ENCODE measurements around the gene PHKA2. TPM values are rescaled to one million over a fixed set of nuclear protein-coding genes. Genes with fewer than 3 reads are reported as not detected.

Gene PHKA2
- total and polyA plus RNA-seq, 10 donors = 13.7 to 46.0 (median 35.7) TPM

- intact Hi-C loops (cut with DNase I; ENCODE audit: low total_unique reads) = no loop called here
- Histone ChIP-seq H3K36me3 (no peaks in the 10 kb centered on the region), H3K4me3 (no peak overlapping the region), H3K4me1 (no peaks in the 10 kb centered on the region), H3K9me3 (no peaks in the 10 kb centered on the region), H3K27me3 (replicated peaks in 1 of 7) (peaks cover 0 to 4% (median 0%) of the 10 kb centered on the region in 7 donors), H3K27ac (no peak overlapping the region)
- WGBS, 5 donors = 72 to 94% (median 79%) methylated on average over 5 to 12 of the region's 12 CpGs
- no peak for TF ChIP-seq POLR2A (IDR thresholded peaks at IDR 0.05)
- no peak for TF ChIP-seq CTCF (IDR thresholded peaks at IDR 0.05 in 8 of 11, conservative IDR thresholded peaks at IDR 0.05 in 3 of 11)
- no peak for TF ChIP-seq POLR2AphosphoS5 (IDR thresholded peaks at IDR 0.05)
- DNase-seq = no peak
Observed at GRCh38 chrX:18871970-18872369, 111.9 kb downstream of the PHKA2 start.

DNA sequence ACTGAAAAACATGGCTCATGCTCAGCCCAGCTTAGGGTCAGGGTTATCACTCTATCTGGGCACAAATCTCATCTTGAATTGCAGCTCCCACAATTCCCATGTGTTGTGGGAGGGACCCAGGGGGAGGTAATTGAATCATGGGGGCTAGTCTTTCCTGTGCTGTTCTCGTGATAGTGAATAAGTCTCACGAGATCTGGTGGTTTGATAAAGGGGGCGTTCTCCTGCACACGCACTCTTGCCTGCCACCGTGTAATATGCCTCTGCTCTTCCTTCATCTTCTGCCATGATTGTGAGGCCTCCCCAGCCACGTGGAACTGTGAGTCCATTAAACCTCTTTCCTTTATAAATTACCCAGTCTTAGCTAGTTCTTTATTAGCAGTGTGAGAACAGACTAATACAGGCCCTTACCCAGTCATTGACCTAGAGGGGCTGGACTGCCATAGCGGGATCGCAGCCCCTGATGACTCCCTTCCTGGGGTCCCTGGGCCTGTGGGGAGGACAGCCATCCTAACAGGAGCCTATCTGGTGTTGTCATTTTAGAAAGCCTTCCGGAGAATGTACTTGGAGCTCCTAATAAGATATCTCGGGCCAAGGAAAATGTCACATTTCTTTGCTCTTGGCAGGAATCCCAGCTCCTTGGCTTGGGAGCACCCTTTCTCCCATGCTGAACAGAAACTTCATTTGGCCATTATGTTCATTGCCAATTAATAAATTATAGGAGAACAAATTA lies 112.6 kb downstream of the PHKA2 start:
- H3K27me3 ChIP-seq (replicated peaks in 1 of 7) = peaks cover 0 to 3% (median 0%) of the 10 kb centered on the region in 7 donors
- no peak for DNase-seq
- no peaks in the 10 kb centered on the region for H3K9me3 ChIP-seq
- WGBS, 5 donors = 80 to 86% (median 80%) methylated on average over 8 to 10 of the region's 10 CpGs
- intact Hi-C loops (cut with DNase I; ENCODE audit: low total_unique reads) = no loop called here
- H3K4me3 ChIP-seq = no peak overlapping the region
- no peaks in the 10 kb centered on the region for H3K4me1 ChIP-seq
- no peaks in the 10 kb centered on the region for H3K36me3 ChIP-seq
- H3K27ac ChIP-seq = no peak overlapping the region
- TF ChIP-seq POLR2AphosphoS5 (IDR thresholded peaks at IDR 0.05) (no peak), POLR2A (IDR thresholded peaks at IDR 0.05) (no peak), CTCF (IDR thresholded peaks at IDR 0.05 in 8 of 11, conservative IDR thresholded peaks at IDR 0.05 in 3 of 11) (no peak)

- H3K4me3 ChIP-seq = no peak overlapping the region
- no peaks in the 10 kb centered on the region for H3K9me3 ChIP-seq
- intact Hi-C loops (cut with DNase I; ENCODE audit: low total_unique reads) = no loop called here
- no peak for DNase-seq
- H3K36me3 ChIP-seq = no peaks in the 10 kb centered on the region
- 86 to 95% (median 90%) methylated on average over 15 of the region's 15 CpGs for WGBS, 5 donors
- TF ChIP-seq POLR2AphosphoS5 (IDR thresholded peaks at IDR 0.05) = no peak
- TF ChIP-seq POLR2A (IDR thresholded peaks at IDR 0.05) = no peak
- no peak for TF ChIP-seq CTCF (IDR thresholded peaks at IDR 0.05 in 8 of 11, conservative IDR thresholded peaks at IDR 0.05 in 3 of 11)
- H3K4me1 ChIP-seq = no peaks in the 10 kb centered on the region
- H3K27ac ChIP-seq = no peak overlapping the region
- H3K27me3 ChIP-seq (replicated peaks in 1 of 7) = no peaks in the 10 kb centered on the region
Observed at GRCh38 chrX:18864390-18864920, 119.5 kb downstream of the PHKA2 start.

DNA sequence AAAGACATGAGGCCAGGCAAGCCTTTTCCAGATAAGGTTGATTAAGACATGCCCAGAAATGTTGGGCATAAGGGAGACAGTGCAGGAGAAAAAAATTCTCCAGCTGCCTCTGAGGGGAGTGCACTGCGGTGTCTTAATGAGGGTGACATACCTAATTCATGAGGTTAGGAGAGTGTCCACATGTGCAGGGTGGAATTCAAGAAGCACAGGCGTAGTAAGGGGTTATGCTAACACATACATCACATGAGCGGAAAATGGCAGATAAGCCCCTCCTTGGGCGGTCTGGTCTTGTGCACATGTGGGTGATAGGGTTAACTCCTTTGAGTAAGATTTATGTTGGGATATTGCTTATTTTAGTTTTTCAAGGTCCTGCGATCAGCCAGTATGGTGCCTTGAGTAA lies 122.4 kb downstream of the PHKA2 start:
- Histone ChIP-seq H3K9me3 (peaks cover 0 to 7% (median 0%) of the 10 kb centered on the region in 8 donors), H3K36me3 (no peaks in the 10 kb centered on the region), H3K27ac (no peak overlapping the region), H3K4me3 (no peak overlapping the region), H3K4me1 (peaks cover 0 to 2% (median 0%) of the 10 kb centered on the region in 6 donors), H3K27me3 (replicated peaks in 1 of 7) (no peaks in the 10 kb centered on the region)
- WGBS, 5 donors = 93 to 96% (median 95%) methylated on average over 5 of the region's 5 CpGs
- TF ChIP-seq POLR2A (IDR thresholded peaks at IDR 0.05) (no peak), POLR2AphosphoS5 (IDR thresholded peaks at IDR 0.05) (no peak), CTCF (IDR thresholded peaks at IDR 0.05 in 8 of 11, conservative IDR thresholded peaks at IDR 0.05 in 3 of 11) (no peak)
- no peak for DNase-seq
- intact Hi-C loops (cut with DNase I; ENCODE audit: low total_unique reads) = no loop called here
